Islet of Langerhans (tissue), 1 donor: ENCODE measurements around the gene SOAT1.
A peak's percentile ranks its signal among the peaks of the same experiment; 100 is the strongest.
"Not testable (repeated sequence)": the region's sequence is repeated elsewhere in the genome, so short reads cannot be mapped to it uniquely, and the experiment has no call there.

ENCODE experiments used
- FAIRE-seq: peaks from one replicate; lab custom pipeline; 2011; peaks lifted over from hg19 to GRCh38; lab: Jason Lieb, UNC

Gene SOAT1

DNA sequence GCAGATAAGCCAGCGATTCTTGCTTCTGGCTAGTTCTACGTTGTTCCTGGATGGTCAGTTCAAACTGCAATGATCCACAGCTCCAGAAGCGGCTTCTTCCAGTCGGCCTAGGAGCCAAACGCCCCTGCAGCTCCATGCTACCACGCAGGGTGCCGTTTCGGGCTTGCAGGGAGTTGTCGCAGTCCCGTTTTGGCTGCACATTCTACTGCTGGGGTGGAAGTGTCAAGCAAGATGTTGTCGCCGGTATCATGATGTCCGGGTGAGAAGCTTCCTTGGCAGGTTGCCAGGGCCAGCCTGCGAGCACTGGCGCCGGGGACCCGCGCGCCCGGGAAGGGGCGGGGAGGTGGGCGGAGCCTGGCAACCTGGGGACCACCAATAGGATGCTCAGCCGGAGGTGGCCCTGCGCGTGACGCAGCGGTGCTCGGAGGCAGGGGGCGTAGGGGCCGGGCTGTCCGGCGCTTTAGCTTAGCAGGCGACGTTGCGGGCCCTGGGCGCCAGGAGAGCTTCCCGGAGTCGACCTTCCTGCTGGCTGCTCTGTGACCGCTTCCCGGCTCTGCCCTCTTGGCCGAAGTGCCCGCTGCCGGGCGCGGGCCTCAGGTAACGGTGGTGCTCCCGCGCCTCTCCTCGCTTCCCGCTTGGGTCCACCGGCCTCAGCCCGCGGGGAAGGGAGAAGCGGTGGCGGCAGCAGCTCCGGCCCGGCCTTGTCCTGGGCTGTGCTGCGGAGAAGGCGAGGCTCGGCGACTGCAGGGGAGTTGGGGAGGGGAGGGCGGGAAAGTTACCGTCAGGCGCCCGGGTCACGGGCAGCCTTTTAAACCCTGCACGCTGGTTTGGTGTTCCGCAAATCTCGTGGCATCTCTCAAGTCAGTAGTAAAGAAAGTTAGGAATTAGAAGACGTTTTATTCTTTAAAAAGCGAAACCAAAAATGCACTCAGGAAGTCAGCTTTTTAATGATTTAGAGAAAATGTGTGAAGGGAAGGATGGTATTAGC lies at the start of gene SOAT1:
Gene SOAT1, plus strand, starts transcription at position 458 of the 988 bp plus-strand sequence. CDS start 8,888 bp downstream, outside the sequence.
- no peak for FAIRE-seq

DNA sequence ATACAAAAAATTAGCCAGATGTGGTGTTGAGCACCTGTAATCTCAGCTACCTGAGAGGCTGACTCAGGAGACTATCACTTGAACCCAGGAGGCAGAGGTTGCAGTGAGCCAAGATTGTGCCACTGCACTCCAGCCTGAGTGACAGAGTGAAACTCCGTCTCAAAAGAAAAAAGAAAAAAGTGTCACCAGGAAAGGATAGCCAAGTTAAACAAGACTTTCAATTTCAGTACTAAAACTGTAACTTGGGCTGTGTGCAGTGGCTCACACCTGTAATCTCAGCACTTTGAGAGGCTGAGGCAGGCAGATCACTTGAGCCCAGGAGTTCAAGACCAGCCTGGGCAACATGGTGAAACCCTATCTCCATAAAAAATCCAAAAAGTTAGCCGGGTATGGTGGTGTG lies 48.2 kb upstream of the SOAT1 start:
- not testable (repeated sequence) for FAIRE-seq

DNA sequence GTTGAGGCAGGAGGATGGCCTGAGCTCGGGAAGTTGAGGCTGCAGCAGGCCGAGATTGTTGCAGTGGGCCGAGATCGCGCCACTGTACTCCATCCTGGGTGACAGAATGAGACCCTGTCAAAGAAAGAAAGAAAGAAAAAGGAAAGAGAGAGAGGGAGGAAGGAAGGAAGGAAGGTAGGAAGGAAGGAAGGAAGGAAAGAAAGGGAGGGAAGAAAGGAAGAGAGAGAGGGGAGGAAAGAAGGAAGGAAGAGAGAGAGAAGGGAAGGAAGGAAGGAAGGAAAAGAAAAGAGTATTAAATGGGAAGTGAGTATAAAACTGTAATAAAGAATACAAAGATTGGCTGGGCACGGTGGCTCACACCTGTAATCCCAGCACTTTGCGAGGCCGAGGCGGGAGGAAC lies 45.7 kb upstream of the SOAT1 start:
- no peak for FAIRE-seq

GRCh38 chr1:179251675-179252074 lies 41.9 kb upstream of the SOAT1 start:
- peak; percentile 88 for FAIRE-seq

DNA sequence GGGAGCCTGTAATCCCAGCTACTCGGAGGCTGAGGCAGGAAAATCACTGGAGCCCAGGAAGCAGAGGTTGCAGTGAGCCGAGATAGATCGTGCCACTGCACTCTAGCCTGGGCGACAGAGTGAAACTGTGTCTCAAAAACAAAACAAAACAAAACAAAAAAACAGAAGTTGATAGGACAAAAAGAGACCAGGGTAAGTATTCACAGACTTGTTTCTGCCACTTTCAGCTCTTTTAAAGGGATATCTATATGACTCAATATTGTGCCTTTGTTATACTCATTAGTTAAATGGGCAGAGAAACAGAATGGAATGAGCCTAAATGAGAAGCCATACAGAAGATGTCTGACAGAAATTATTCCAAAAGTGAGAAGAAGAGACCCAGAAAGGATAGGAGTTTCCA lies 41.0 kb upstream of the SOAT1 start:
- no peak for FAIRE-seq

DNA sequence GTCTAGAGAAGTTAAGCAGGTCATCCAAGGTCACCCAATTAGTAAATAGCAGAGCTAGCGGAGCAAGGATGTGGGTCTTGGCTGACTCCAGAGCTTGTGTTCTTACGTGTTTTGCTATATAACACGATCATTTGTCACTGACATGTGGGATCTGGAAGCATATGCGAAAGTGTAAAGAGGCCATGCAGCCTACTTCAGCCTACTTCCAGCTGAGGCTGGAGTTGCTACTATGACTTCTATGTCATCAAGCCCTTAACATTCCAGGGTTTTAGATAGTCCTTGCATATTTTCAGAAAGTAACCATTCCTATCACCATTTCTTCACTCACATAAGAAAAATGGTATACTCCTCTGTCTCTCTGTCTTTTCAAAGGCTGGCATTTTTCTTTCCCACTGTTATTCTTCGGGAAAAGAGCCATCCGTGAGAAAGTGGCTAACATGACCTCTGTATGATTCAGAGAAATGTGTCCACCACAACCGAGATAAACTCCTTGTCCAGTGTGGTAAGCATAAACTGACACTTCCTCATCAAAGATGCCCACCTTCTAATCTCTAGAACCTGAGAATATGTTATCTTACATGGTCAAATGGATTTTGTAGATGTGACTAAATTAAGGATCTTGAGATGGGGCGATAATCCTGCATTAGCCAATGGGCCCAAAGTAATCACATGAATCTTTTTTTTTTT lies 40.2 kb upstream of the SOAT1 start:
- no peak for FAIRE-seq

- no peak for FAIRE-seq
Measured at GRCh38 chr1:179262183-179262582, 31.4 kb upstream of the SOAT1 start.

GRCh38 chr1:179263121-179263520 lies 30.5 kb upstream of the SOAT1 start:
- no peak for FAIRE-seq

DNA sequence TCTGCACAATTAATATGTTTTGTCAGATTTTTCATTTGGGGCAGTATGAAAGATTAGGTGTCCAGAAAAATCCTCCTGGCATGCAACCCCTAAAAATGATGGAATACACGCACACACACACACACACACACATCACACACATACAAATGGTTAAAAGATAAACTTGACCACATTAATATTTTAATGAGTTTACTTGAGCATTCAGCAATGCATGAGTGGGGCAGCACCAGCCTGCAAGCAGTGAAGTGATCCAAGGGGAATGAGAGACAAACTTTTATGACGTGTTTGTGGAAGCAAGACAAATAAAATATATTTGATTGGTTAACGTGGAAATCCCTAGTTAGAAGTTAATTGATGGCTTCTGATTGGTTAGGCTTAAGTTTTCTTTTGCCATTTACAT lies 29.1 kb upstream of the SOAT1 start:
- no peak for FAIRE-seq

DNA sequence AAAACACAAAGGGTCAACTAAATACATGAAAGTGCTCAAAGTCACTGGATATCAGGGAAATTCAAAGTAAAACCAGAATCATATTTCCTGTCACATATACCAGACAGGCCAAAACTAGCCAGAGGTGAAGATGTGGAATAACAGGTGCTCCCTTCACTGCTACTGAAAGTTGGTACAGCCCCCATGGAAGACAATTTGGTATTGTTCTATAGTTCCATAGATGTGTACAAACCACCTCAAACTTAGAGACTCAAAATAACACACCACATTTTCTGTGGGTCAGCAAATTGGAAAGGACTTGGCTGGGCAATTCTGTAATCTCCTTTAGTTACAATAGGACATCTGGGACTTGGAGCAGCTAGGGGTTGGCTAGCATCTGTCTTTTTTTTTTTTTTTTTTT lies 24.5 kb upstream of the SOAT1 start:
- FAIRE-seq: no peak

- FAIRE-seq: not testable (repeated sequence)
Measured at GRCh38 chr1:179274424-179274823, 19.2 kb upstream of the SOAT1 start.

- FAIRE-seq: no peak
Measured at GRCh38 chr1:179278920-179279319, 14.7 kb upstream of the SOAT1 start.

- FAIRE-seq: no peak
Measured at GRCh38 chr1:179283992-179284391, 9.6 kb upstream of the SOAT1 start.

- peak; percentile 13 for FAIRE-seq
Measured at GRCh38 chr1:179287946-179288345, 5.7 kb upstream of the SOAT1 start.

DNA sequence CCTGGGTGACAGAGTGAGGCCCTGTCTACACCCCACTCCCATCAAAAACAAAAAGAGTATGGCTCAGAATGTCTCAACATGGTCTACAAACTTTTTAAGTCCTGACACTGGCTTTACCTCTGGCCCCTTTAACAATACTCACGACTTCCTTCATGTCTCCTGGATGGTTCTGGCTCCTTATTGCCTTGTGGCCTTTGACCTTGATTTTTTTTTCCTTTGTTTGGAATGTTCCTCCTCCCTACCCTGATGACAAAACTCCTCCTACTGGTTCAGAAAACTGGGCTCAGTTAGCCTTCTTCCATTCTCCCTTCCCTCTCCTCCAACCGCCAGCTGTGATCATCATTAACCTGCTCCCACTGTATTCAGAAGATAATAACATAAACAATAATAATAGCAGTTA lies 4.6 kb upstream of the SOAT1 start:
- no peak for FAIRE-seq

DNA sequence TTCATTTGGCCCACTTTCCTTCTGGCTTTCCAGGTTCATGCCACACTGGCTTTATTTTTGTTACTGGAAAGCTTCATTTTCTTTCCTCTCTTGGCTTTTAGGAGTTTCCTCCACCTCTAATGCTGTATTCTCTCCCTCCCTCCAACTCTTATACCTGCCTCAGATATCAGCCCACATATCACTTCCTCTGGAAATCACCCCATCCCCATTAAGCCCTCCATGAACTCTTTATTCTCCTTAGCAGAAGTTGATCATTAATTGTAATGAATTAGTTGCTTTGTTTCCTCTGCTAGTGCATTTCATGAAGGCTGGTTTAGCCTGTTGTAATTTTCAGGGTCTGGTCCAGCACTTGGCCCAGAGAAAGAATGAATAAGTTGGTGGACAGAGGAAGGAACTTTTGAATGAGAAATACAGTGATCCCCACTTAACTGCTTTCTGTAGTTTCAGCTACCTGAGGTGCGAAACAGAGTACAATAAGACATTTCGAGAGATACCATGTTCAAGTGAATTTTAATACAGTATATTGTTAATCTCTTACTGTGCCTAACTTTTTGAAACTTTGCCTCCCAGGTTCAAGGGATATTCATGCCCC lies 1.7 kb downstream of the SOAT1 start:
- no peak for FAIRE-seq

DNA sequence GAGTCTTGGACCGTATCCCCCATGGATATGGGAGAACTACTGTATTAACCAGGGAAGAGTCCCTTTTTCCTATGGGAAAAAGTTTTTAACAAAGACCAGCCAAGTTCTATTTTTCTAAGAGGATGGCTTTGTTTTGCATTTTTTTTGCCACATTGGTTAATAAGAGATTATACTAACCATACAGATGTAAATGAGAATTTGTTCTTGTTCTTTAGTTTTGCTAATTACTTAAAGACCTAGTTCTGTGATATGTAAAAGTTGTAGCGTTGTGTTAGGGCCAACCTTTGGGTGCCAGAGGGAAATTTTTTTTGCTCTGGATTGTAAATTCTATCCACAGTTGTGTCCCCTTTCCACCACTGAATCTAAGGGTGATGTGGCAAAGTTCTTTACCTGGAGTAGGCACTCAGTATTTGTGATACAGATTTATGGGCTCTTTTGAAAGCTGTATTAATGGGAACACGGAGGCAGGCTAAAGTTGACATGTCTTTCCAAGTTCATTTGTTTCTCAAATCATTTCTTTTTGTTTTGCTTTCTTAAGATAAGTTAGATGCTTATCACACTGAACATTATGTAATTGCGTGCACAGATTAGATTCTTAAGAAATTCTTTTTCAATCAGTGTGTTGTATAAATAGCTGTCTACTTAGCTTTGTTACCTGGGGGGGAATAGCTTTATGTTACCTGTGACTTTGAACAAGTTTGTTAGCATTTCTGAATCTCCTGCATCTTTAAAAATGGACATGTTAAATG lies 2.9 kb downstream of the SOAT1 start:
- FAIRE-seq: no peak

- no peak for FAIRE-seq
Measured at GRCh38 chr1:179297105-179297378, 3.4 kb downstream of the SOAT1 start.

- no peak for FAIRE-seq
Measured at GRCh38 chr1:179298952-179299351, 5.4 kb downstream of the SOAT1 start.

- no peak for FAIRE-seq
Measured at GRCh38 chr1:179300112-179300511, 6.5 kb downstream of the SOAT1 start.

- FAIRE-seq: no peak
Measured at GRCh38 chr1:179302070-179302469, 8.5 kb downstream of the SOAT1 start.

- no peak for FAIRE-seq
Measured at GRCh38 chr1:179303200-179303785, 9.7 kb downstream of the SOAT1 start.
